ENCODE data around the gene ATP8A1.

The ATP8A1 gene

DNA sequence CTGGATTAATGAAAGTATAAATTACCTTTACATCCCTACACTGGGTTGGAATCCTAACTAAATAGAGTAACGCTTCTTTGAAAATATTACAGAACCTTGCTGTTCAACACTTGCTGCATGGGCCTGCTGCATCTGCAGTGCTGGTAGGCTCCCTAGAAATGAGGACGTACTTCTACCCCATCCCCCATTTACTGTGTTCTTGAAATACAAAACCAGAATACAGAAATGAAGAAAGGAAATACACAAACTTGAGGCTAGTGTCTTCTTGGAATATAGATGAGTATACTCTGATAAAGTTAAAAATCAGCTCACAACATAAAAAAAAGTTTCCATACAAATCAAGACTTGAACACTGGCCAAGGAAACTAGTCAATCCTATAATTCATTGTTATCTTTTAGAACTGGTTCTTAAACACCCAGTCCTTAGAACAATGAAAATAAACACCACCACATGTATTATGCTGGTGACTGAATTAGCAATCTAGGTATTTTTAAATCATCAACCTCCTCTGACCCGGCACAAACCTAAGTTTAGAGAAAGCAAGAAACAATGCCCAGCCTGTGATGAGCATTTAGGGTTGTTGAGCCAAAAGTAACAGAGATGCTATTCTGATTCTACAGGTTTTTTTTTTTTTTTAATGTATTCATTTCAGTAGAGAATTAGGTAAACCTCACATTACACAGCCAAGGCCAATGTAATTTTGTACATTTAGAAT, 49.7 kb downstream of the ATP8A1 start:
- TF ChIP-seq, protein P1, sequence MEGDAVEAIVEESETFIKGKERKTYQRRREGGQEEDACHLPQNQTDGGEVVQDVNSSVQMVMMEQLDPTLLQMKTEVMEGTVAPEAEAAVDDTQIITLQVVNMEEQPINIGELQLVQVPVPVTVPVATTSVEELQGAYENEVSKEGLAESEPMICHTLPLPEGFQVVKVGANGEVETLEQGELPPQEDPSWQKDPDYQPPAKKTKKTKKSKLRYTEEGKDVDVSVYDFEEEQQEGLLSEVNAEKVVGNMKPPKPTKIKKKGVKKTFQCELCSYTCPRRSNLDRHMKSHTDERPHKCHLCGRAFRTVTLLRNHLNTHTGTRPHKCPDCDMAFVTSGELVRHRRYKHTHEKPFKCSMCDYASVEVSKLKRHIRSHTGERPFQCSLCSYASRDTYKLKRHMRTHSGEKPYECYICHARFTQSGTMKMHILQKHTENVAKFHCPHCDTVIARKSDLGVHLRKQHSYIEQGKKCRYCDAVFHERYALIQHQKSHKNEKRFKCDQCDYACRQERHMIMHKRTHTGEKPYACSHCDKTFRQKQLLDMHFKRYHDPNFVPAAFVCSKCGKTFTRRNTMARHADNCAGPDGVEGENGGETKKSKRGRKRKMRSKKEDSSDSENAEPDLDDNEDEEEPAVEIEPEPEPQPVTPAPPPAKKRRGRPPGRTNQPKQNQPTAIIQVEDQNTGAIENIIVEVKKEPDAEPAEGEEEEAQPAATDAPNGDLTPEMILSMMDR (IDR thresholded peaks at IDR 0.05; ENCODE audit: low read depth, low read length, missing control alignments): no peak
- no peak for DNase-seq (ENCODE audit: extremely low read depth, low read depth)
- H3K4me3 ChIP-seq (replicated peaks; ENCODE audit: low read depth, low read length): no peak overlapping the region

DNA sequence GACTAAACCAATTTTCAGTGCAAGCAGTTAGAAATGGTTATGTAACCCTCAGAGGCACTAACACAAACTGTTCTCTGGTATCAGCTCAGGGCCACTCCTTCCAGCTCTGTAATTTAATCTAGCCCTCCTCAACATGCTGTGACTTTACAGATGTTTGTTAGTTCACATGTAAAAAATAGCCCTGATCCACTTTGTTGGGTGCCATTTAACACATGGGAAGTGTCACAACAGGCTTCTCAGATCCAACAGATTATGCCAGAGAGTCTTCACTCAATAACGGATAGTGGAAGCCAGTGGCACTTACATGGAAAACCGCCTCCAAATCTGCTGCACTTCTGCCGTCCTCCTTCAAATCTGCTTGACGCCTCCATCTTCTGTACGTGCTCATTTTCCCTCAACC, 51.6 kb downstream of the ATP8A1 start:
- no peak for DNase-seq (ENCODE audit: extremely low read depth, low read depth)
- no peak overlapping the region for H3K4me3 ChIP-seq (replicated peaks; ENCODE audit: low read depth, low read length)
- TF ChIP-seq, protein P1 (IDR thresholded peaks at IDR 0.05; ENCODE audit: low read depth, low read length, missing control alignments): no peak

DNA sequence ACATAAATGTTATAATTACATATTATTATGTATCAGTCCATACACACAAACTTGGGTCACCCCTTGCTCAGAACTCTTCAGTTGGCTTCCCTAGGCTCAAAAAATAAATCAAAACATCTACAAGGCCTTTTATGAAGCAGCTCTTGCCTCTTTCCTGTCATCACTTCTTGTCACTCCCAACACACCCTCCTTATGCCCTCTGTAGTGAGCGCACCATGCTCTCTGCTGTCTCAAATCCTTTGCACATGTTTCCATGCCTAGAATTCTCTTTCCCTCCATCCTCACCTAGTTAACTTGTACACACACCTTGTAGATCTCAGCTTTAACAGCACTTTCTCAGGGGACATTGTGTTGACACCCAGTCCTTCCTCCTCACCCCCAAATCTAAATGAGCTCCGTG, 53.0 kb downstream of the ATP8A1 start:
- H3K4me3 ChIP-seq (replicated peaks; ENCODE audit: low read depth, low read length): no peak overlapping the region
- TF ChIP-seq, protein P1 (IDR thresholded peaks at IDR 0.05; ENCODE audit: low read depth, low read length, missing control alignments): no peak

DNA sequence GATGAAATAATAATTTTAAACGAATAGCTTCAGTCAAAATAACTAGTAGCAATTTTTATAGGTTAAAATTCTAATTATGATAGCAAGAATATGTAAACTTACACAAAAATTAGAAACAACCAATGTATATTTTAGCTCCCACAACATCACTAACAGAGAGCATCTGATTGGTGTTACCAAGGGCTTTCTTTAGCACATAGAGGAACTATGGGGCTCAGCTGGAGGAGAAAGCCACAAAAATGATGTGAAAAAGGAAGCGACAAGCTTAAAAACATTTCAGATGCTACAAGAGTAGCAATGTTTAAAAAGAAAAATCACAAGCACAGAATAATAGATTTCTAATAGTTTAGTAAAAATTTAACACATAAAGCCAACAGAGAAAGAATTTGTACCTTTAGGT, 56.3 kb downstream of the ATP8A1 start:
- no peak for DNase-seq (ENCODE audit: extremely low read depth, low read depth)
- TF ChIP-seq, protein P1 (IDR thresholded peaks at IDR 0.05; ENCODE audit: low read depth, low read length, missing control alignments): no peak
- no peak overlapping the region for H3K4me3 ChIP-seq (replicated peaks; ENCODE audit: low read depth, low read length)

More for the DNA sequence above, 53.0 kb downstream of the ATP8A1 start:
- DNase-seq (ENCODE audit: extremely low read depth, low read depth): no peak

DNA sequence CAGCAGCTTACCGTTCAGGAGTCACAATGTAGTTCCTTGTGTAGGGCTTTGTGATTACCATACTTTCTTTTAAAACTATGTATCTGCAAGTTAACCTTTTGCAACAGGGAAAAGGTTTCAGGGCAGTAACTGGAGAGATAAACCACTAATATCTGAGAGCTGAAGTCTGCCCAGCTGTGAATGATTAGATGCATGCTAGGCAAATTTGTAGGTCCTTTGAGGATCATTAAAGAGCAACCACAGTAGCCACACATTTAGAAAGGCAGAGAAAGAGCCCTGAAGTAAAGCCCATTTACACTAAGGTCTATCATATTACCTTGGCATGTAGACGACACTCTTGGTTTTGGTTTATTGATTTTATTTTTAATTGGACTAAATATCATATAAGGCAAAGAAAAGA, 60.0 kb downstream of the ATP8A1 start:
- TF ChIP-seq, protein P1 (IDR thresholded peaks at IDR 0.05; ENCODE audit: low read depth, low read length, missing control alignments): no peak
- no peak for DNase-seq (ENCODE audit: extremely low read depth, low read depth)
- no peak overlapping the region for H3K4me3 ChIP-seq (replicated peaks; ENCODE audit: low read depth, low read length)

DNA sequence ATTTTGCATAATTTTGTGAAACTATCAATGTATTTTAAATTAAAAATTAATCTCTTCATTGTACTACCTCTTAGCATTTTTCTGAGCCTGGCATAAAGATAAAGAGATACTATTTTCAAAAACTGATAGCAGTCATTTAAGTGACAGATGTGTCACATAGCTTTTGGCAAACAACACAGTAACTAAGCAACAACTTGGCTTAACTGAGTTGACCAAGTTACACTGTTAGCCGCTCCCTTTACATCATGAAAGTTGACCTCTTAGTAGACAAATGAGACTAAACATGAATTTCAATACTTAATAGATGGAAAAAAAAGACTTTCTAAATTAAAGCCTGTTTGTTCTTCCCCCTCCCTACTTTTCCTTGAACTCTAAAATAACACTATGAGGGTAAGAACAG, 62.0 kb downstream of the ATP8A1 start:
- H3K4me3 ChIP-seq (replicated peaks; ENCODE audit: low read depth, low read length): no peak overlapping the region
- DNase-seq (ENCODE audit: extremely low read depth, low read depth): no peak
- TF ChIP-seq, protein P1 (IDR thresholded peaks at IDR 0.05; ENCODE audit: low read depth, low read length, missing control alignments): no peak

DNA sequence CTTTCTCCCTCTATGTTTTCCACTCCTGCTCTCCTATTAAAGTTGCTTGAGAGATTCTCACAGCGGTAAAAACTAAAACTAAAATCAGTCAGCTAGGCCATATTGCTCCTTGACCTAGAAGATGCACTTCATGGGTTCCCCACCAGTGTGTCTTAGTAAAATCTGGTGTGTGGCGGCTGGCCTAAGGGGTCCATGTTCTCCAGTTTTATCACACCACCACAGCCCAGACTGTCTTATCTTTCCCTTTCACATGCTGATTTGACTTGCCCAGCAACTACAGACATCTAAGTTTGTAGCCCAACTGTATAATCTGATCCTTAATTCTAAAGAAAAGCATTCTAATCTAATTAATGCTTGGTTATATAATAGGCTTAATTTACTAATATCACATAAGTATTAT, 68.0 kb downstream of the ATP8A1 start:
- TF ChIP-seq, protein P1 (IDR thresholded peaks at IDR 0.05; ENCODE audit: low read depth, low read length, missing control alignments): no peak
- no peak overlapping the region for H3K4me3 ChIP-seq (replicated peaks; ENCODE audit: low read depth, low read length)
- no peak for DNase-seq (ENCODE audit: extremely low read depth, low read depth)

Data from HFF-Myc (cell line).